NCI-H345 (cell line): Measurements from ENCODE around the gene RASGRF2.
"Not testable (repeated sequence)": the region's sequence is repeated elsewhere in the genome, so short reads cannot be mapped to it uniquely, and the experiment has no call there.

ENCODE experiments used
- DNase-seq: peaks from one replicate; lab custom pipeline; 2025; lab: John Stamatoyannopoulos, UW

The RASGRF2 gene

GRCh38 chr5:81020478-81021167 lies 60.5 kb downstream of the RASGRF2 start:
- DNase-seq: no peak

GRCh38 chr5:81021486-81021885 lies 61.3 kb downstream of the RASGRF2 start:
- no peak for DNase-seq

DNA sequence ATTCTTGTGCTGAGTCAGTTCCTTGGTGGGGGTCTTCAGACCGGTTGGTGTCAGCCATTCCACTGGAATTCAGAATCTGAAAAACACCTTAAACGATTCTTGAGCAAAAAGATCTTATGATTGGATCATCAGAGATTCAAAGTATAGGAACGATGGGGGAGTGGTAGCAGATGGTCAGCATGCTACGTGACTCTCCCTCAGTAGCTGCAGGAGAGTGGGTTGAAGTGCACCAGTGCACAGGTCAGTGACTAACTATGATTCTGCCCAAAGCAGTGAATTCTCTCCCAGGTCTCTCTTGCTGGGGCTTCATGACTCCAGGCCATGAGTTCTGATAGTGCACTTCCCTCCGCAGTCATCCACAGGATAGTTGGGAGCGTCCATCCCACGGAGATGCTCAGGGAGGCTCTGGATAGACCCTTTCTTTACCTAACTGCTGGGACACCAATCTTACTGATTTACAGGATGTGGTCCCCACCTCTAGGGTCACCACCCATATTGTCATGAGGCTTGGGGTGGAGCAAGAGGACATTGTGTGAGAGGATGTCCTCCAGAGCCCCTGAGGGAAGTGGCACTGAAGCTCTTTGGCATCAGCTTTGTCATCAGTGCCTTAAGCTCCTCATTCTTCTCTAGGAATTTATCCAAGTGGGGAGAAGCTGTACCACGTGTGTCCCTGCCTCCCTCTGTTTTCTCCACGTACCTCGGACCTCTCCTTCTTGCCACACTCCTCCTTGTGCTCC lies 62.0 kb downstream of the RASGRF2 start:
- no peak for DNase-seq

GRCh38 chr5:81022688-81023084 lies 62.5 kb downstream of the RASGRF2 start:
- no peak for DNase-seq

DNA sequence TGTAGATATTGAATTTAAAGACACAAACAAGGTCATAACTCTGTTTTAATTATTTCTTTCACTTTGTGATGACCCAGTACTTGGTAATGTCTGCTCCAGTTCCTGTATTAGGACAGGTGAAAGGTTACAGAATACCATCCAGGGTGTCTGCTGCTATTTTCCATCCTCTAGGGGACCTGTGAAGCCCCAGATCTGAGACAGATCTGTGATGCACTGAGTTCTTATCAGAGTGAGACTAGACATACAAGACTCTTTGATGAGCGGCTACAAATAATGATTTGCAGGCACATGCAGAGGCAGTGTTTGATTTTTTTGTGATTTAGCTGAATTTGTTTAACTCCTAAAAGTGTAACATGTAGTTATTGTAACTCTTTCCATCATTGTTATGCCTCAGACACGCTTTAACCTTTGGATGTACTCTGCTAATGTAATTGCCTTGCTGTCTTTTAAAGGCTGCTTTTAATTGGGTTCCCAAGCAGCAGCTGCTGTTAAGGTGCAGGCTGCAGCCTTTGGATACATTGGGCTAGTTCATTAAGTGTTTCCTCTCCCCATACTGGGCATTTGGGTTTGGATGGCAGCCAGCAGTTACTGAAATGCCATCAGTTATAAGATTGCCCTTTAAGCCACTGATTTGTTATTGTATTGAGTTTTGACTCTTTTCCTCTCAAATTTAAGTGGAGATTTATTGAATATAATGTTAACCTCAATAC lies 63.3 kb downstream of the RASGRF2 start:
- DNase-seq: no peak

GRCh38 chr5:81027481-81028058 lies 67.4 kb downstream of the RASGRF2 start:
- DNase-seq: no peak

DNA sequence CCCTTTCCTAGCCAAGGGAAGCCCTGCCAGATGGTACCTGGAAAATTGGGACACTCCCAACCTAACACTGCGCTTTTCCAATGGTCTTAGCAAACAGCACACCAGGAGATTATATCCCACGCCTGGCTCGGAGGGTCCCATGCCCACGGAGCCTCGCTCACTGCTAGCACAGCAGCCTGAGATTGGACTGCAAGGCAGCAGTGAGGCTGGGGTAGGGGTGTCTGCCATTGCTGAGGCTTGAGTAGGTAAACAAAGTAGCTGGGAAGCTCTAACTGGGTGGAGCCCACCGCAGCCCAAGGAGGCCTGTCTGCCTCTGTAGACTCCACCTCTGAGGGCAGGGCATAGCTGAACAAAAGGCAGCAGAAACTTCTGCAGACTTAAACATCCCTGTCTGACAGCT lies 68.7 kb downstream of the RASGRF2 start:
- not testable (repeated sequence) for DNase-seq

GRCh38 chr5:81029736-81030135 lies 69.6 kb downstream of the RASGRF2 start:
- not testable (repeated sequence) for DNase-seq

GRCh38 chr5:81030236-81031034 lies 70.3 kb downstream of the RASGRF2 start:
- DNase-seq: not testable (repeated sequence)

DNA sequence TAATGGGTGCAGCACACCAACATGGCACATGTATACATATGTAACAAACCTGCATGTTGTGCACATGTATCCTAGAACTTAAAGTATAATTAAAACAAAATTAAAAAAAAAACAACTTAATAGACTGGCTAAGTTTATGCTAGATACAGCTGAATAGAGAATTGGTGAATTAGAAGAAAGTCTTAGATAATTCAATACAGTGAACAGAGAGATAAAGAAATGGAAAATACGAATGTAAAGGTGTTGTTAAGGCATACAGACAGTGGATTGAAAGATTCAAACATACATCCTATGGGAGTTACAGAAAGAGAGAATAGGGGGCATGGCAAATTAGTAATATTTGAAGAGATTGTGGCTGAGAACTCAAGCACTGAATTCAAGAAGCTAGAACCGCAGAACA lies 75.4 kb downstream of the RASGRF2 start:
- DNase-seq: no peak

DNA sequence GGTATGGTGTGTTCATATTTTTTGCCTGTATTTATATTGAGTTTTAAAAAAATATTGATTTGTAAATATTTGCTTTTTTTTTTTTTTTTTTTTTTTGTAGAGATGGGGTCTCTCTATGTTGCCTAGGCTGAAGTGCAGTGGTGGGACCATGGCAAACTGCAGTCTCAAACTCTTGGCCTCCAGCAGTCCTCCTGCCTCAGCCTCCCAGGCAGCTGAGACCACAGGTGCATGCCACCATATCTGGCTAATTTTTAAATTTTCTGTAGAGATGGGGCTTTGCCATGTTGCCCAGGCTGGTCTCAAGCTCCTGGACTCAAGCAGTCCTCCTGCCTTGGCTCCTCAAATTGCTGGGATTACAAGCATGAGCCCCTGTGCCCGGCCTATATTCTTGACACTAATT lies 78.3 kb downstream of the RASGRF2 start:
- no peak for DNase-seq

GRCh38 chr5:81044868-81045267 lies 84.7 kb downstream of the RASGRF2 start:
- no peak for DNase-seq

GRCh38 chr5:81045389-81045807 lies 85.2 kb downstream of the RASGRF2 start:
- DNase-seq: no peak

DNA sequence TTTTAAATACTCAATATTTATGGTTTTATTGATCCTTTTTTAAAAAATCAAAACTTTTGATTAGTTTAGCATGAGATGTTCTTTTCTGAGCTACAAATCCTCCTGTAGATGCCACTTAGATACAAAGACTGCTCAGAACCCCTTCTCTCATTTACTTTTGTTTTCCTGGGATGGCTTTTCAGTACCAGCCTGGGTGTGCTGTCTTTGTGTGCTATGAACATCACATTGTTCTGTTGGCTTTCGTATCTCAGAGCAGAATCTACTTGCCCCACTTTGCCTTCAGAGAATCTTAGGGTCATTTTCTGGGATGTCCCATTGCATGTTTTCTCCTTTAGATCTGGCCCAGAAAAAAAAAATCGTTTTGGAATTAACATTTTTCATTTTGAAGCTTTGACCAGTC lies 85.9 kb downstream of the RASGRF2 start:
- DNase-seq: no peak

DNA sequence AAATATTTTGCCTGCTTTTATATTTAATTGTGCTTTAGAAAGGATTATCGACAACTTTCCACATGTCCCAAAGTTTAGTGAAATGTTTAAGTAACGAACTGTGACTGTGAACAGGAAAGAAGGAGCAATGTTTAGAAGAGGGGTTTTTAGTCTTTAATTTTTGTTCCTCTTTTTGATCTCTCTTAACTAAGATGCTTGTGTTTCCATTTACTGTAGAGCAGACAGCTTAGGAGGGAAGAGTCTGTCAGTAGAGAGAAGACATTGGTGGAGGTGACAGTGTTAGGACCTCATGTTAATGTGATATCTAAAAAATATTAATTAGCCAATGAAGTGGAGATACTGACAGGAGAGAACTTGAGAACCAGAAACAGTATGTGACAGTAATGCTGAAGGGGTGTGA lies 92.2 kb downstream of the RASGRF2 start:
- DNase-seq: no peak

DNA sequence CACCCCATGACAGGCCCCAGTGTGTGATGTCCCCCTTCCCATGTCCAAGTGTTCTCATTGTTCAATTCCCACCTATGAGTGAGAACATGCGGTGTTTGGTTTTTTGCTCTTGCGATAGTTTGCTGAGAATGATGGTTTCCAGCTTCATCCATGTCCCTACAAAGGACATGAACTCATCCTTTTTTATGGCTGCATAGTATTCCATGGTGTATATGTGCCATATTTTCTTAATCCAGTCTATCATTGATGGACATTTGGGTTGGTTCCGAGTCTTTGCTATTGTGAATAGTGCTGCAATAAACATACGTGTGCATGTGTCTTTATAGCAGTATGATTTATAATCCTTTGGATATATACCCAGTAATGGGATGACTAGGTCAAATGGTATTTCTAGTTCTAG lies 93.1 kb downstream of the RASGRF2 start:
- DNase-seq: not testable (repeated sequence)

DNA sequence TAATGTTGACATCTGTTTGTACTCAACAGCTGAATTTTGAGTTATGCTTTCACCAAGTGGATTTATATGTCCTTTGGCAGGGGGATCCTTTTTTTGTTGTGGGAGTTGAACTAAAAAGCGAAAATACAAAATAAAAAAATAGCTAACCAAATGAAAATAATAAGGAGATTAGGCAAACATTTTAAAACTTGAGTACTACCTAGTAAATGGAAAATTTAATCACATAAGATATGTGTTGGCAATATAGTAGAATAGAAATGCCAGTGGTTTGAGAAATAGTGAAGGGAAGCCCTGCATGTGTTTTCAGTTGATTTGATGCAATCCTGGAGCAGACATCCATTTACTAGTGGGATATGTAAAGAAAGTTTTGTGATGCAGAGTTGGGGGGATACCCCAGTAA lies 98.0 kb downstream of the RASGRF2 start:
- DNase-seq: no peak

DNA sequence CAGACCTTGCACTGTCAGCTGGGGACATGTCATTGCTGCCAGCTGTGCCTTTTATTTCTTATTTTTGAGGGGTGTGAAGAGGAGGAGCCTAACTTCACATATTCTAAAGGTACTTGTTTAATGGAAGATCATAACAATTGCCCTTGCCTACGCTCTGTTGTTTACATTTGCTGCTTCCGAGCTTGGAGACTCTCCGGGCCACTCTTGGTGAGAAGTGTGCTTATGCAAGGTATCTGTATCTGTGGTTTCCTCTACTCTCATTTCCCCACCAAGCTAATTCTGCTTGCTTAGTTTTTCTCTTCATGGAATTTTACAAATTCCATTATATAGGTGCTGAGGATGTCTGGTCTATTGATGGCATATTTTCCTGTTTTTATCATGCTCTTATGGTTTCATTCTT lies 105.3 kb downstream of the RASGRF2 start:
- no peak for DNase-seq

DNA sequence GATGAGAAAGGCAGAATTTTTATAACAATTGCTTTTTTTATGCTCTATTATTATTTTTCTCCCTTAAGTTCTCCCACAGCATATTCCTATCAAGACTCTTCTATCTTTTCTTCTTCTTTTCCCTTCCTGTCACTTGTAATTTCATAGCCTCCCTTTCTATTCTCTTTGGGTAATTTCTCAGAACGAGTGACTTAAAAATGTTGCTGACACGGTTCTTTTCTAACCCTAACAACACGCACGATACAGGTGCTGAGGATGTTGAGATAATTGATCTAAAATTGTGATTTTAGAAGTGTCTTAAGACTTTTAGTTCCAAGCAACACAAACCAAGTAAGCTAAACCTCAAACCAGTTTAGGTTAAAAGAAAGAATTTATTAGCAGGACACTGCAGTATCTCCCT lies 105.9 kb downstream of the RASGRF2 start:
- no peak for DNase-seq

DNA sequence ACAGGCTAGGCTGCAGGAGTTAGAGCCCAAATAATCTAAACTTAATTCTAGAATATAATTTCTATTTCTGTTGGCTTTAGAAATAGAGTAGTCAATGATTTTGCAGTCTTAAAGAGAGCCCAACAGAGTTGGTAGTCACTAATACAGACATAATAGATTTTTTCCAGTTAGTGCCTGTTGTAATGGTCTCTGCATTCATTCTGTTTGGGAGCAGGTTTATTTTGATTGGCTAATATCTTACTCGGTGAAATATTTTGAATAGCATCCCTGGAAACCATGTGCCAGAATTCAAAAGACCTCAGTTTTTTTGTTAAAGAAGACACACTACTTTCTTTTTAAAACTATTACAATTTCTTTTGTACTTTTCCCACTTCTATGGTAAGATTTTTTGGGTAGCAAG lies 107.2 kb downstream of the RASGRF2 start:
- DNase-seq: no peak

DNA sequence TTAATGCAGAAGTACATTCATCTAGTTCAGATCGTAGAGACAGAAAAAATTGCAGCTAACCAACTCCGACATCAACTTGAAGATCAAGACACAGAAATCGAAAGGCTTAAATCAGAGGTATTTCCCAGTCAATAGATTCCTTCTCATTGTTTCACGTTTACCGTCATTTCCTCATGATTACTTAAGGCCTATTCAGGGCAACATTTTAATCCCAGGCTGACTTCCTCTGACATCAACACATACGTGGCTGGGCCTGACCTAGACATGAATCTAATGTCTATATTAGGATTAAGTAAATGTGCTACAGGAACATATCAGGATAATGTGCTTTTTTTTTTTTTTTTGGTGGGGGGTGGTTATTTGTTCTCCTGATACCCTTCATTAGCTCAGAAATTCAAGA lies 107.9 kb downstream of the RASGRF2 start:
- DNase-seq: no peak

- no peak for DNase-seq
Observed at GRCh38 chr5:81068635-81069034, 108.5 kb downstream of the RASGRF2 start.
